Activated T-cell treated with anti-CD3 and anti-CD28 coated beads for 4 hours (primary cell): Measurements from ENCODE around the gene MAP7.

Source experiments
- DNase-seq: peaks from one replicate; pipeline ENCODE4 v3.0.0-alpha.2; 2020

The MAP7 gene

DNA sequence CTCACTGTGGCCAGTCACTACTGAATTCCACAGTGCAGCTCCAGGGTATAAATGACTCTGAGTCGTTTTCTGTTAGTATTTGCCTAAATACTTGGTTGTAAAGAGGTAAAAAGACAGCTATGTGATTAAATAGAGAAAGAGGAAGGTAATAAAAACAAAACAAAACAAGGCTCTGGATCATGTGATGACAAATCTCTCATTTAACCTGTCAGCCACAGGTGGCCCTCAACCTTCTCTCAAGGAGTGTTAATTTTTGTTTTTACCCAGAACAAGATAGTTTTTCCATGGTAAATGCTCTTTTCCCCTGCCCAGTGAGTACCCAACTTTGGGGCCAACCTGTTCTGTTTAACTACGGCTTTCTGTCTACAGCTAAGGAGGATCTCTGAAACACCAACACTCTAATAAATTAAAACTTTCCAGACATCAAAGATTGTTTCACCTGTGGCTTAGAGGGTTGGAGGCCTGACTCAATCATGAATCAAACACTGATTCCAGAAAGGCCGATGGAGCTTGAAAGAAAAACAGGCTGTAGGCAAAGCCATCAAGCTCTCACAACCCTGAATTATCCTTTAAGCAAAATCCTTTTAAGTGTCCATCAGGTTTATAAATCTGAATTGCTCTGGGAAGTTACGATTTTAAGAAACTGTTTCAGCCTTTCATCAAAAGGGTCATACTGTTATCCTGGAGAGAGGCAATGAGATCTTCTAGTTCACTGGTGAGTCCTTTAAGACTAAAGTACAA is 179.1 kb downstream of the MAP7 start:
- DNase-seq: no peak

DNA sequence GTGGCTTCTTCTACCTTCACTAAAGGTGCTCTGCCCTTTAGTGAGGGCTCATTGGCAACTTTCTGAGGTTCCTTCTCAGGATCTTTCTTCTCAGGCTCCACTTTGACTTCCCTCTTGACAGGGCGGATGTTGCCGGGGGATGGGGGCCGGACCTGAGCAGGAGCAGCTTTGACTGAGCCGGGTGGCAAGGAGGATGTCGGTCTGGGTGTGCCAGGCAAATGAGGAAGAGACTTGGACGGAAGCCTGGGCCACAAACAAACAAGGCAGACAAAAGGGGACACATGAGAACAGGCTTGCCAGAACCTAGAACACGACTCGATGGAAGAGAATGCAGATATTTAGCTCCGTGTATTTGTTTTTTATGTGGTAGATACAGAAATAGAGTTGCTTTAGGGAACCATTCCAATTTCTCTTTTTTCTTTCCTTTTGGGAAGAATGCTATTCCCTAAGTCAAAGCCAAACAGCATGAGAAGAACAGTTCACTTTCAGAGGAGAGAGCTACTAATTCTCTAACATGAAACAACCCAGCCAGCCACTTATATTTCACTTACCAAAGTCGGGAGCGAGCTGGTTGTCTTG is 184.4 kb downstream of the MAP7 start:
- no peak for DNase-seq

DNA sequence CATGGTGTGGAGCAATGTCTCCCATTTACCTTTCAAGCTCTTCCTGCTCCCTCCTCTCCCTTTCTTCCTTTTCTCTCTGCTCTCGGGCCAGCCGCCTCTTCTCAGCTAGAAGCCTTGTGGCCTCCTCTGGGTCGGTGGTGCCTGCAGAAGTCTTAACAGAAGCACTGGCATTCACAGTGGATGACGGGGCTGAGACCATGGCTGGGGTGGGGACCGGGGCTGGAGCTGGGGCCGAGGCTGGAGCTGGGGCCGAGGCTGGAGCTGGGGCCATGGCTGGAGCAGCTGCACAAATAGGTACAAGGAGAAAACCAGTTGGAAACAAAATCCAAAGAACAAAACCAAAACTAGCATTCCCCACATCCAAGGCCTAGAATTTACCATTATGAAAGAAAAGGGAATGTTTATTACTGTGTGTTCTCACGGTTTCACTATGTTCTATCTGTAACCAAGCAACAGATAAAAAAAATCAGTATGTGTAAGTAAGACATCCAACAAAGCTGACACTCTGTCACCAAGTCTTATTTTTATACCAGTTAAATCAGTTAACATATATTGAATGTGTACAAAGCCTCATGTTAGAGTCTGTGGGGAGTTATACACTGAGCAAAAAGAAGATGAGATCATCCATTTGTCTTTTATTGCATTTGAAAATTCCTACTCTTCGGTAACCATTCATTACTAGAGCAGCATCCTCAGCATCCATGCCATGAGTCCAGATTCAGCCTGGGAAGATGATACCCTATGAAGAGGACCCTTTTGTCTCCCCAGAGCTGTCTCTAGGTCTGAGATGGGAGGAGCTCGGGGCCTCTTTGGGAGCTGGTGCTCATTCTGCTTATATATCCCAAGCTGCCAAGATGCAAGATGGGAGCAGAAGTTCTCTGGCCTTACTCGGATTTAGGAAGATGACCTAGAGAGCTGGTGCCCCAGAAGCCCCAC is 187.5 kb downstream of the MAP7 start:
- no peak for DNase-seq

DNA sequence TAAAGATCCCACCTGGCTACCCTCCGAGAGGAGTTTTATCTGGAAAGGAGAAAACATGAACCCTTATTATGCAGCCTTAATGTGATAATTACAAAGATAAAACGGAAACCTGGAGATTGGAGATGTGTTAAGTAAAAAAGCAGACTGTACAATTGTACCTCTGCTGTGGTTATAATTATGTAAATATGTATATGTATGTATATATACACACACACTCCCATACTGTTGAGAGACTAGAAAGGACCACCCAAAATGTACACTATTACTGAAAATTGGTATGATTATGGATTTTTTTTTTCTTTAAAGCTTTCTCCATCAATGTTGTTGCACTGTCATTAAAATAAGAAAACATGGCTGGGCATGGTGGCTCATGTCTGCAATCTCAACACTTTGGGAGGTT is 188.4 kb downstream of the MAP7 start:
- DNase-seq: no peak

DNA sequence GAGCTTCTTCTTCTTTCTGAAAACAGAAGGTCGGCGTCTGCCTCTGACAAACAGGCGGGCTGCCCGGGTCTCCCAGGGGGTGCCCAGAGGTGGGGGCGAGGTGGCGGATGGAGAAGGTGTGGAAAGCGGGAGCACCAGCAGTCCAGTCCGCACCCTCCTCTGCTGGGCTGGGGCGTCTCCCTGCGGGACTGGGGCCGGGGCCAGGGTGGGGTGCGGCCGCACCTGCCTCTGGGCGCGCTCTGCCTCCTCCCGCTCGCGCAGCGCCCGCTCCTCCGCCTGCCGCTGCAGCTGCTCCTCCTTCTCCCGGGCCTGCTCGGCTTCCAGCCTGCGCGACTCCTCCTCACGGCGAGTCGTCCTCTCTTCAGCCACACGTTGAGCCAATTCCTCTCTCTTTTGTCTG is 189.4 kb downstream of the MAP7 start:
- no peak for DNase-seq

DNA sequence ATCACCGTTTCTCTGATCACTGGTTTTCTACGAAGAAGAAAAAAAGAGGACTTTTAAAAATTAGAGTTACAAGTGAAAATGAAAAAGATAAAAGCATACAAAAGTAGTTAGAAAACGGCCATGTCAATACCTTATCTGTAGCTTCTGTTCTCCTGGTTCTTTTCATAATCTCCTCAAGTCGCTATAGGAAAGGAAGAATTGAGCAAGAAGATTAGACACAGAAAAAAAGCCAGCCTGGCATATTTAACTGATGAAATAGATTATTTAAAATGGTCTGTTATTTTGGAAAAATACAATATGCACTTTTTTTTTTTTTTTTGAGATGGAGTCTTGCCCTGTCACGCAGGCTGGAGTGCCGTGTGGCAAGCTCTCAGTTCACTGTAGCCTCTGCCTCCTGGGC is 190.4 kb downstream of the MAP7 start:
- DNase-seq: no peak

DNA sequence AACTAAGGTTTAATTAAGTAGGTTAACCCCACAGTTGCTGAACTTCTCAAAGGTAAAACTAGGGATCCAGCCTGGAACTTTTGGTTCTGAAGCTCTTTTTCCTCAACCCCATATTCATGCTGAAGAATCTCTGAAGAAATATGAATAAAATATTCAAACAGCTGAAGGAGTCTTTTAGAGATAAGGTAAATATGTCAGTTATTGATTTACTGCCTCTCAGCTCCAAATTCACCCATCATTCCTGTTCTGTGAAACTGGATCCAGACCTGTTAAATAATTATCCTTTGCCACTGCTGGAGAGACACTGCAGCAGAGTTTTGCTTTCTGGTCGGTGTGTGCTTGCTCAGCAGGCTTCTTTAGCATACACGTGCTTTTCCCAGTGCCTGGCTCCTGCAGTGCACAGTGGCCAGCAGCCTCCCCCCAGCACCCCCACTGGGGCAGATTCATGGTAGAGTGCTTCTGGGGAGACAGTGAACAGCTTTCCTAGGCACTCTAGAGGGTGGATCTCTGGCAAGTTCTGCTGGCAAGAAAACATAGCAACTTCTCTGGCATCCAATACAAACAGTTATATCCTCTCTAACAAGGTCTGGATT is 198.6 kb downstream of the MAP7 start:
- no peak for DNase-seq

DNA sequence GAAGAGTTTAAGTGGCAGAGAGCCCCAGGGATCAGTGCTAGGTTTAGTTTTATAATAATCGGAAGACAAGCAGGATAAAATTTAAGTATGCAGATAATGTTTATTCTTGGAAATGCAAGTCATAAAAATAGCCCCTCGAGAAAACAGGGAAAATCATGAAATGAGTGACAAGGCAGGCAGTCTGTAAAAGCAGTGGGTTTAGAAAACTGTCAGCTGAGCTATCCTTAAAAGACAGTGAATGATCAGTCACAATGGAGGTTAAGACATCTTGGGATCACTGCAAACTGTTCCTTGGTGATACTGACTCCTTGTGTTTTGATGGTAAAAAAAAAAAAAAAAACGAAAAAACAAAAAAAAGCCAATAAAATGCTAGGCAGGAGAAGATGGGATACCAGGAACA is 199.3 kb downstream of the MAP7 start:
- no peak for DNase-seq

DNA sequence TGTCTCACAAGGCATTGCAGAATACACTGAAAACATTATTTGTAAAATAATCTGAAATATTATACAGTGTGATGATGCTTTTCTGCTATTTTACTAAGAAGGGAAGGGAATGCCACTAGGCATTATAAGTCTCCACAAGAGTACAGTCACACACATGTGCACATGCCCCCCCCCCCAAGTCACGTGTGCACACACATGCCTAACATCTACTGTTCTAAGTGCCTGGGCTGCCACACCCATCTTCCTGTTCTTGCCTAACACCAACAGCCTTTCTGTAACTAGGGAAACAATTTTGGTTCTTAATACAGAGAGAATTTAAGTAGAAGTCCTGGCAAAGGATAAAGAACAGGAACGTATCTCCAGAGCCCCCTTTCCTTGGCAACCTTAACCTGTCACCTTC is 202.4 kb downstream of the MAP7 start:
- DNase-seq: no peak

DNA sequence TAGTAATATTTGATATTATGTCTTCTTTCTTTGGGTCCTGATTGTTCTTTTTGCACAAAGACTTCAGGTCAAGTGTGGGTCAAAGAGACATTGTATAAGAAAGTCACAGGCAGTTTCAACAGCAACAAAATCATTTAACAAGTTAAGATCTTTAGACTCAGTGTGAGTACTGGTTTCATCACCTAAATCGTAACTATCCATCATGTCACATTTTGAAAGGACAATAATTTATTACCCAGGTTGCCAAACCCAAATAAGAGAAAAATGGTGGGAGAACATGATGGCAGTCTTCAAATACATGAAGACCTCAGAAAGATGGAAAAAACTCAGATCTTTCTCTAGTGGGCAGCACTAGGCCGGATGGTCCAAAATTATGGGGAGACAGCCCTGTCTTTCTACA is 205.1 kb downstream of the MAP7 start:
- no peak for DNase-seq

DNA sequence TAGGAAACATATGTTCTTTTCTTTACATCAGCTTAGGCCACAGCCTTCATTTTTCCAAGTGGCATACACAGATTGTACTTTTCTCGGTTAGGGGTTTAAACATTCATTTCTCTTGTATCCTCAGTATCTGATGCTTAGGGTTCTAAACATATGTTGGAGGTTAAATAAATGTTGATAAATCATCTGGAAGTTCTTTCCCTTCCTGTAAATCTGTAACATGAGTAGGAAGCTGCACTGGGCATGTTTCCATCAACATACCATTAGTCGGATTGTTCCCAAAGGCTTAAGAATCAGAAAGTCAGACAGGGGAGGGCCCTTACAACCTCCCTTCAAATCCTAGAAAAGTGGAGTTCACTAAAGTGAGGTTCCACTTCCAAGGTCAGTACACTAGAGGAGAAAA is 205.8 kb downstream of the MAP7 start:
- no peak for DNase-seq

DNA sequence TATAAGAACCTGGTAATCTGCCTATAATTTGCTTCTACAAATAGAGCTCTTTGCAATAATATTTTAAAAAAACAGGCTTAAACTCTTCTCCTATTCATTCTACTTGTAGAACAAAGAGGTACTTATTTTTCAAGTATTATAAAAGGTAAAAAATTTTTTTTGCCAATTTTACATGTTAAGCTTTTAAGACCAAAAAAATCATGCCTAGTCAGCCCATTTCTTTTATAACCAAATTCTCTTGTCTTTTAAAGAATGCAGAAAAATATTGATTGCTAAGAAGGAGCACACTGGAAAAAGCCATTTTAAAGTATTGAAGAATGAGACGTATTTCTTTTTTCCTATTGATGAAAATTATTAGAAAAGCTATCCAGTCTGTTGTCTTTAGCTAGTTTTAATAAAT is 206.5 kb downstream of the MAP7 start:
- no peak for DNase-seq

DNA sequence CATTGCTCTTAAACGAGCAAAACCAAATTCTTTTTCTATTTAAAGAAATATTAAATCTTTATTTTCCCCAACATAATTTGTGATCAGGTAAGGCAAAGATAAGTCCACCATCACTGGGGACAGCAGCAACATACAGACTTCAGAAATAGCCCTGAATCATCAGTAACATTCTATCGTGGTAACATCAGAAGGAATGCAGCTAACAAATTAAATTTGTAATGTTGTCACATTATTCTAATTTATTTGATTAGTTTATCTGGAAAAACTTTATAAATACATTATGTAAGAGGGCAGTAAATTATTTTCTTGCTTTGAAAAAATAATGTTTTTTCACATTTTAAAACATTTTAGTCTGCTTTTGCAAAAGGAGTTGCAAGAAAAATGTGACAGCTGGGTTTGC is 206.9 kb downstream of the MAP7 start:
- DNase-seq: no peak

DNA sequence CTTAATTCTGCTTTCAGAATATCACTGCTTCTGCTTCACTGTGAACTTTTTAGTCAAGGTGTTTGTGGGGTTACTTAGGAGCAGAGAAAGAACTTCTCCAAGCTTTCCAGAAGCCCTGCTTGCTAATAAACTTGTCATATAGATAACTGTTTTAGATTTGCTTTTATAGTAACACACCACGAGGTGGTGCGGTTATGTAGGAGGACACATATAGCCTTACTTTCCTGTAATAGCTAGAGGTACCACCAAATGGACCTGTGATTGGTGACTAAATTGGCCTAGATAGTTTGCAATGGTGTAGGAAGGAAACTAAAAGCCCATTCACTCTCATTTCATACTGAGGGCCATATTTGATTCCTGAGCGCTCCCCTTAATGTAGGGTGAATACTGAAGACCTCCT is 208.3 kb downstream of the MAP7 start:
- no peak for DNase-seq

DNA sequence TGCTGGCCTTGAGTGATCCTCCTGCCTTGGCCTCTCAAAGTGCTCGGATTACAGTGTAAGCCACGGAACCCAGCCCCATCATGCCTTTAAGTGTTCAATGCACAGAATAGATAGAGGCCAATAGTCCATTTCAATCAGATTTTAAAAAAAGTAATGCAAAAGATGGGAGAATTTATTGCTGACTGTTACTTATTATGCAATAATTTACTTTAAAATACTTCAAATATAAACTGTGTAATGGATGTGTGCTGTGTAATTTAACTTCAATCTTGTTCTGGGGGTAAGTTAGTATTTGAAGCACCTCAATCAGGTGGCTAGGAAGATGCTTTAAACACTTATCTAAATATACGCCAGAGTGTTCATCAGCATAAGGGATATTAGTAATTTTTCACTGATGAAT is 208.9 kb downstream of the MAP7 start:
- no peak for DNase-seq

DNA sequence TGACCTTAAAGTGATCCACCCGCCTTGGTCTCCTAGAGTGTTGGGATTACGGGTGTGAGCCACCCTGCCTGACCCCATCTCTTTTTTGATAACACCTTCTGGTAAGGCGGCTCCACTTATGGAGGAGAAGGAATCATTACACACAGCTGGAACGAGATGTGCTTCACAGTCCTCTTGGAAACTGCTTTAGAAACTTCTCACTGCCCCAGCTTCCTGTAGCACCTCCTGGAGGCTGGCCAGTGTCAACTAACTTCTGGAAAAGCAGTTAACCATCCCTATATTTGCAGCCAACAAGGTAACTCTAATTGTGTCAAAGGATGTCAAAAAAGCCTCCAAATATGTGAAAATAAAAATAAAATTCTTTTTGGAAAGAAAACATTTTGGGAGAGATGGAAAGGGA is 211.7 kb downstream of the MAP7 start:
- no peak for DNase-seq

DNA sequence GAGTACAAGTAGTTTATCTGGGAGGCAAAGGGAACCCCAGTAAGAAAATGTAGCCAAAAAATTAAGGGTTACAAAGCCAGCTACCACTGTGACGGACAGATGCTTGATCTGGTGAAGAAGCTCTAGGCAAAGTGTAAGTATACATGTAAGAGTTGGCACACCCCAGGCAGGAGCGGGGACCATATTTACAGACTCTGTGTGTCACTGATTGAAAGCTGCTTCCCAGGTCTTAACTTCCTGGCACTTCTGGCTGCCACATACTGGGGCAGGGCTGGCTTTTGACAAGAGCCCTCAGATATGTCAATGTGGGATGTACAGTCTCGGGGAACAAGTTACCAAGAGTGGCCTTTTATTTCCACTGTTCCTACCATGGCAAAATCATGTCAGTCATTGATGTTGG is 212.6 kb downstream of the MAP7 start:
- DNase-seq: no peak

DNA sequence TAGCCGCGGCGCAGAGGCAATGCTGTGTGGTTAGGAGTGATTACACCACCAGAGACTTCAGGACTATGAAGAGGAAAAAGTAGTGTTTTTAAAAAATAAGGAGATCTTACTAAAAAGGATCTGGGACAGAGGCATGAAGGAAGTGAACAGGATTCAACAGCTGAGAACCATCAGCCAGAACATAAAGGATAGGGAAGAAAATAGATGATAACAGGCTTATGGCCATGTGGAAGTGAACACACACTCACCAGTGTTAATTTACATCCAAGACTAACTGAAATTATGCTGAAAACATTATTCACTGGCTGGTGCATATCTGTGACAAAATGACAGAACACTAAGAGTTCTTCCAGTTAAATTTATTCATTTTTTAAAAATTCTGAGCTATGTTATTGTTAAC is 213.1 kb downstream of the MAP7 start:
- DNase-seq: no peak

DNA sequence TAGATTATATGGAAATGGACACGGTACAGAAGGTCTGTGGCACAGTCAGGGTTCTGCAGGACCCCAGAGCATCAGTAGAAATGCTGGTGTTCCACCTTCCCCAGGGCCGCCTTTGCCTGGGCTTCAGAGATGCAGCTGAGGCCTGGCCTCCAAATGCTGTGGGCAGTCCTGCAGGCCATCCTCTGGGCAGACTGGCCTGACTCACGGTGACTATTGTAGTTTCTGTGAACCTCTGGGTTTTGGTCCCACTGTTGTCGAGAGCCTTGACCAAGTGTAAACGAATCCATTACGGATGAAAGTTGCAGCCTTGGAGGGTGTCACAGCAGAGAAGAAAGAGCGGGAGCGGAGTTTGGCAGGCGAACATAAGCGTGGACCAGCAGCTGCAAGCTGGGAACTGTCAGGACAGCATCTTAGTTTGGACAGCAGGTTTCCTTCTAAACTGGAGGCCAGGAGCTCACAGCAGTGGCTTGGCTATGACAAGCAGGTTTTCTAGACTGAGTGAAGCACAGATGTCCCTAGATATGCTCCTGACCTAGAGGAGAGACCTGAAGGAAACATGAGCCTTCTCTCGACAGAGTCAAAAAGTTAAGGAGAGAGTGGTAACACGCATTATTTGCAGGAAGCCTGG is 214.4 kb downstream of the MAP7 start:
- DNase-seq: no peak

DNA sequence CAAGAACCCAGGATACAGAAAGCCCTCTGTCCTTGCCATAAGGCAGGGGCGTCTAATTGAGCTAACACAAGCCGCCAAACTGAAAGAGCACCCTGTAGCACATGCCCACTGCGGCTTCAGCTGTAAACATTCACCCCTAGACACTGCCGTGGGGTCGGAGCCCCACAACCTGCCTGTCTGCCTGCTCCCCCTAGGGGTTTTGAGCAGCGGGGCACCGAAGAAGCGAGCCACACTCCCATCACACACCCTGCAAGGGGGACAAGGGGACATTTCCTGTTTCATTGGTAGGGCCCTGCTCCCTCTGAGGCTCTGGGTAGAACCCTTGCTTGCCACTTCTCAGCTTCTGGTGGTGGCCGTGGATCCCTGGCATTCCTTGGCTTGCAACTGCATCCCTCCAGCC is 215.4 kb downstream of the MAP7 start:
- DNase-seq: no peak

DNA sequence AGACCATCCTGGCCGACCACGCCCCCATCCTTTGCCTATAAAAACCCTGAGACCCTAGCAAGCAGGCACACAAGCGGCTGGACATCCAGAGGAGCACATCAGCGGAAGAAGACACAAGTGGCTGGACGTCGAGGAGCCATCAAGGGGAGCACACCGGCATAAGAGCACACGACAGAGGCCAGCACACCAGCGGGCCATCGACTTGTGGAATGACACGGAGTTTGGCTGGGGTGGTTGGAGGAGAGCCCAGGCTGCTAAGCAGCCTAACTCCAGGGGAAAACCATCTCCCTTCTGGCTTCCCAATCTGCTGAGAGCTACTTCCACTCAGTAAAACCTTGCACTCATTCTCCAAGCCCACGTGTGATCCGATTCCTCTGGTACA is 215.8 kb downstream of the MAP7 start:
- DNase-seq: no peak

DNA sequence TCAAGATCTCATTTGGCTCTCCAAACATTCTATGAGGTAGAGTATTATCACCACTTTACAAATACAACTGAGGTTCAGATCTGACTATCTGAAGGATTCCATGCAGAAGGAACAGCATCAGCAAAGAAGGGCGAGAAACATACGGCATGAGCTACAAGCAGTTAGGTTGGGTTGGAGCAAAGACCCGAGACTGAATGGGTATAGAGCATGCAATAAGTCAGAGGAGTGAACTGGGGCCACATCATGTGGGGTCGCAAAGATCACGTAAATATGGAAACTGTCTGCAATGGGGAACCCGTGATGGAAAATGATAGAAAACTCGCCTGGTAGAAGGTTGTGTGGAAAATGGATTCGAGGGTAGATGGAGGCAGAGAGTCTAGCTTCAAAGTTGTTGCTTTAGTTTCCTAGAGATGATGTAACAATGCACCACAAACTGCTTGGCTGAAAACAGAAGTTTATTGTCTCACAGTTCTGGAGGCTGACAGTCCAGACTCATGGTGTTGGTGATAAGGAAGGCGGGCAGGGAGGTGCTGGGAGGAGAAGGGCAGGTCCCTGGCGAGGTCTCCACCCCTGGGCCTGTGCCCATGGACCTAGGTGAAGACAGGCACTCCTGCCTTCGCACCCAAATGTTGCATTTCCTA is 216.3 kb downstream of the MAP7 start:
- DNase-seq: no peak

DNA sequence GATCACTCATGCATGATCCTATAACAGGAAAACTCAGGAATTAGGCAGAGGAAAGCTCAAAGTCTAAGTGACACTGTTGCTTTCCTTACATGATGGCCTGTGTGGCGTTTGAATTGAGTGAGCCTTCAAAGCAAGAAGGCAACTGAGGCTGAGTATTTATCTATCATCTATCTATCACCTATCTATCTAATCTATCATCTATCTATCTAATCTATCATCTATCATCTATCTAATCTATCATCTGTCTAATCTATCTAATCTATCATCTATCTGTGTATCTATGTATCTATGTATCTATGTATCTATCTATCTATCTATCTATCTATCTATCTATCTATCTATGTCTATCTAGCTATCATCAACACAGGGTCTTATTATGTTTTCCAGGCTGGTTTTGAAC is 218.8 kb downstream of the MAP7 start:
- no peak for DNase-seq
